Measurements from ENCODE around the gene SLC12A7. TPM values are rescaled to one million over a fixed set of nuclear protein-coding genes. Genes with fewer than 3 reads are reported as not detected.

SLC12A7 gene
- total RNA-seq, 2 donors from 2014 or later, result 18.4 to 34.6 TPM

- H3K36me3 ChIP-seq, result peaks cover 5% of the 10 kb centered on the region
- no peak overlapping the region for H3K4me3 ChIP-seq
- no peaks in the 10 kb centered on the region for H3K9me3 ChIP-seq
- TF ChIP-seq, protein P1, sequence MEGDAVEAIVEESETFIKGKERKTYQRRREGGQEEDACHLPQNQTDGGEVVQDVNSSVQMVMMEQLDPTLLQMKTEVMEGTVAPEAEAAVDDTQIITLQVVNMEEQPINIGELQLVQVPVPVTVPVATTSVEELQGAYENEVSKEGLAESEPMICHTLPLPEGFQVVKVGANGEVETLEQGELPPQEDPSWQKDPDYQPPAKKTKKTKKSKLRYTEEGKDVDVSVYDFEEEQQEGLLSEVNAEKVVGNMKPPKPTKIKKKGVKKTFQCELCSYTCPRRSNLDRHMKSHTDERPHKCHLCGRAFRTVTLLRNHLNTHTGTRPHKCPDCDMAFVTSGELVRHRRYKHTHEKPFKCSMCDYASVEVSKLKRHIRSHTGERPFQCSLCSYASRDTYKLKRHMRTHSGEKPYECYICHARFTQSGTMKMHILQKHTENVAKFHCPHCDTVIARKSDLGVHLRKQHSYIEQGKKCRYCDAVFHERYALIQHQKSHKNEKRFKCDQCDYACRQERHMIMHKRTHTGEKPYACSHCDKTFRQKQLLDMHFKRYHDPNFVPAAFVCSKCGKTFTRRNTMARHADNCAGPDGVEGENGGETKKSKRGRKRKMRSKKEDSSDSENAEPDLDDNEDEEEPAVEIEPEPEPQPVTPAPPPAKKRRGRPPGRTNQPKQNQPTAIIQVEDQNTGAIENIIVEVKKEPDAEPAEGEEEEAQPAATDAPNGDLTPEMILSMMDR (IDR thresholded peaks at IDR 0.05), result no peak
- H3K4me1 ChIP-seq (ENCODE audit: control insufficient read depth in 1 of 2, low read depth in 2 of 2), result no peaks in the 10 kb centered on the region
- no peaks in the 10 kb centered on the region for H3K27me3 ChIP-seq (replicated peaks; ENCODE audit: insufficient read depth)
- ATAC-seq (ENCODE audit: insufficient number of reproducible peaks, low FRiP score, low read depth), result no peak
- DNase-seq (ENCODE audit: low spot score), result no peak
- H3K27ac ChIP-seq, result no peak overlapping the region
Measured at GRCh38 chr5:1056611-1057484, 55.0 kb downstream of the SLC12A7 start.

GRCh38 chr5:1055896-1056610 lies 55.8 kb downstream of the SLC12A7 start:
- DNase-seq (ENCODE audit: low spot score), result no peak
- H3K4me3 ChIP-seq, result no peak overlapping the region
- ATAC-seq (ENCODE audit: insufficient number of reproducible peaks, low FRiP score, low read depth), result no peak
- no peaks in the 10 kb centered on the region for H3K9me3 ChIP-seq
- H3K4me1 ChIP-seq (ENCODE audit: control insufficient read depth in 1 of 2, low read depth in 2 of 2), result no peaks in the 10 kb centered on the region
- peaks cover 5% of the 10 kb centered on the region for H3K36me3 ChIP-seq
- TF ChIP-seq, protein P1 (IDR thresholded peaks at IDR 0.05), result no peak
- no peaks in the 10 kb centered on the region for H3K27me3 ChIP-seq (replicated peaks; ENCODE audit: insufficient read depth)
- H3K27ac ChIP-seq, result no peak overlapping the region

- H3K36me3 ChIP-seq, result peaks cover 5% of the 10 kb centered on the region
- ATAC-seq (ENCODE audit: insufficient number of reproducible peaks, low FRiP score, low read depth), result no peak
- TF ChIP-seq, protein P1 (IDR thresholded peaks at IDR 0.05), result no peak
Measured at GRCh38 chr5:1054799-1055775, 56.8 kb downstream of the SLC12A7 start.

GRCh38 chr5:1054018-1054798 lies 57.7 kb downstream of the SLC12A7 start:
- H3K4me3 ChIP-seq, result no peak overlapping the region
- no peak for ATAC-seq (ENCODE audit: insufficient number of reproducible peaks, low FRiP score, low read depth)
- H3K27me3 ChIP-seq (replicated peaks; ENCODE audit: insufficient read depth), result no peaks in the 10 kb centered on the region
- DNase-seq (ENCODE audit: low spot score), result no peak
- H3K36me3 ChIP-seq, result peaks cover 5% of the 10 kb centered on the region
- TF ChIP-seq, protein P1 (IDR thresholded peaks at IDR 0.05), result no peak
- H3K4me1 ChIP-seq (ENCODE audit: control insufficient read depth in 1 of 2, low read depth in 2 of 2), result no peaks in the 10 kb centered on the region
- H3K27ac ChIP-seq, result no peak overlapping the region
- H3K9me3 ChIP-seq, result no peaks in the 10 kb centered on the region

More at GRCh38 chr5:1054799-1055775, 56.8 kb downstream of the SLC12A7 start:
- DNase-seq (ENCODE audit: low spot score), result no peak
- Histone ChIP-seq H3K27ac (no peak overlapping the region), H3K4me1 (ENCODE audit: control insufficient read depth in 1 of 2, low read depth in 2 of 2) (no peaks in the 10 kb centered on the region), H3K9me3 (no peaks in the 10 kb centered on the region), H3K4me3 (no peak overlapping the region), H3K27me3 (replicated peaks; ENCODE audit: insufficient read depth) (no peaks in the 10 kb centered on the region)
